ENCODE measurements around the gene IRX2. TPM values are rescaled to one million over a fixed set of nuclear protein-coding genes. Genes with fewer than 3 reads are reported as not detected.

The IRX2 gene
- total RNA-seq, 1 donor from 2014 or later: 19.3 TPM

DNA sequence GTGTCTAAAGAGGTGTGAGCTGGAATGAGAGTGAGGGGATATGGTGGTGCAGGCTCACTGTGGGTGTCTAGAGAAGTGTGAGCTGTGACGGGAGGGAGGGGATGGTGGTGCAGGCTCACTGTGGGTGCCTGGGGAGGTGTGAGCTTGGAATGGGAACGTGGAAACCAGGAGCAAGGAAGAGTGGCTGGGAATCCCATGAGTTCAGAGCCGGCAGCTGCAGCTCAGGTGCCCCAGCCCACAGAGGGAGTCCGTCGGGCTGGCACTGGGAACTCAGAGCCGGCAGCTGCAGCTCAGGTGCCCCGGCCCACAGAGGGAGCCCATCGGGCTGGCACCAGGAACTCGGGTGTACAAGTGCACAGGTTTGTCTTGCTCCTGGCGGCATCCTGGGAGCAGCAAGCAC lies 45.6 kb downstream of the IRX2 start:
- no peak overlapping the region for H3K4me3 ChIP-seq (ENCODE audit: low read depth, low read length)
- no peak for DNase-seq (ENCODE audit: low read depth)
- TF ChIP-seq, protein P1, sequence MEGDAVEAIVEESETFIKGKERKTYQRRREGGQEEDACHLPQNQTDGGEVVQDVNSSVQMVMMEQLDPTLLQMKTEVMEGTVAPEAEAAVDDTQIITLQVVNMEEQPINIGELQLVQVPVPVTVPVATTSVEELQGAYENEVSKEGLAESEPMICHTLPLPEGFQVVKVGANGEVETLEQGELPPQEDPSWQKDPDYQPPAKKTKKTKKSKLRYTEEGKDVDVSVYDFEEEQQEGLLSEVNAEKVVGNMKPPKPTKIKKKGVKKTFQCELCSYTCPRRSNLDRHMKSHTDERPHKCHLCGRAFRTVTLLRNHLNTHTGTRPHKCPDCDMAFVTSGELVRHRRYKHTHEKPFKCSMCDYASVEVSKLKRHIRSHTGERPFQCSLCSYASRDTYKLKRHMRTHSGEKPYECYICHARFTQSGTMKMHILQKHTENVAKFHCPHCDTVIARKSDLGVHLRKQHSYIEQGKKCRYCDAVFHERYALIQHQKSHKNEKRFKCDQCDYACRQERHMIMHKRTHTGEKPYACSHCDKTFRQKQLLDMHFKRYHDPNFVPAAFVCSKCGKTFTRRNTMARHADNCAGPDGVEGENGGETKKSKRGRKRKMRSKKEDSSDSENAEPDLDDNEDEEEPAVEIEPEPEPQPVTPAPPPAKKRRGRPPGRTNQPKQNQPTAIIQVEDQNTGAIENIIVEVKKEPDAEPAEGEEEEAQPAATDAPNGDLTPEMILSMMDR (conservative IDR thresholded peaks at IDR 0.05; ENCODE audit: low read depth, low read length): no peak

DNA sequence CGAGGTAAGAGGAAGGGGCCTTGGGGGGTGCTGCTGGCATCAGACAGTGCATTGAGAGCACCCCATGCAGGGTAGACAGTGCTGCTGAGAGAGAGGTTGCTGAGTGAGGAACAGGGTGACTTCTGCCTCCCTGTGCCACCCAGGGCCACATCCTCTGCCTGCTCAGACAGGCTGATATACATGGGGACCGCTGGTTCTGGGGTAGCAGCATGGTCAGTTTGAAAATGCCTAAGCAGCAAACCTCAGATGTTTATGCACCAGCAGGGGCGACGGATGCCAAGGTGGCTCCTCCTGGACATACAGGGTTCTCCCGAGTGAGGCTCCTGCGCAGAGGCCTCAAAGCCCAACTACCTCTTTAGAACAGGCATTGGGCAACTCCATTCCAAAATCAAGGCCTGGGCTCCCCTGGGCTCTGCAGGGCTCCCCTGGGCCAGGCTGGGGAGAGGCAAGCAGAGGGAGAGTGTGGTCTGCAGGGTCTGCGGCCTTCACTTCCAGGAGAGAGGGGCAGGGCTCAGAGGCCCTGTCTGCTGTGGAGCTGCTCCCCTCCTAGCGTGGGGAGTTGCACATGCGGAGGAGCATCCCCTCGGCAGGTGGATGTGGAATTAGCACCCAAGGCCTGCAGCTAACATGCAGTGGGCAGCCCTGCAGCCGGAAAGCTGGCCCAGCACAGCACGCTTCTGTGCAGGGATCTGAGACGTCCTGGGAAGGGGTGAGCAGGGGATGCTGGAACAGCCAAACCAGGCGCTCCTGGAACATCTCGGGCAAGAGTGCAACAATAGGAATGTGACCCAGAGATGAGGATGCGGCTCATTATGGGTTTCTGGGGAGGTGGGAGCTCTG lies 46.5 kb downstream of the IRX2 start:
- H3K4me3 ChIP-seq (ENCODE audit: low read depth, low read length): no peak overlapping the region

DNA sequence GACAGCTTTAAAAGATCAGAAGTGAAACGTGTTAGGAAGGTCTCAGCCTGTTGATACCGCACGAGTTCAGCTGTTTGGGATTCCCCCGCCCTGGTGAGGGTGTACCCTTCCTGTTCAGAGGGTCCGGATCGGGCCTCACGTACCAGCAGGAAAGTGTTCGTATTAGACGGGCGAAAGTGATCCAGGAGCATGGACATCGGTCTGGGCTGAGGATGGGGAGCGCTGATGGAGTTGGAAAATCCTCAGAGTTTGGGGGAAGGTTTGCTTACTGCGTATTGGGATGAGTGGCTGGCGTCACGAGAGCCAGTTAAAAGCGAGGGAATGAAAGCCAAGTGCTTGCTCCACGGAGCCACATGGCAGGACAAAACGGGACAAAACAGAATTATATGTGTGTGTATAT lies 47.4 kb downstream of the IRX2 start:
- TF ChIP-seq, protein P1 (conservative IDR thresholded peaks at IDR 0.05; ENCODE audit: low read depth, low read length): no peak
- DNase-seq (ENCODE audit: low read depth): no peak
- no peak overlapping the region for H3K4me3 ChIP-seq (ENCODE audit: low read depth, low read length)

More for the DNA sequence above, 46.5 kb downstream of the IRX2 start:
- TF ChIP-seq, protein P1 (conservative IDR thresholded peaks at IDR 0.05; ENCODE audit: low read depth, low read length): no peak
- no peak for DNase-seq (ENCODE audit: low read depth)

DNA sequence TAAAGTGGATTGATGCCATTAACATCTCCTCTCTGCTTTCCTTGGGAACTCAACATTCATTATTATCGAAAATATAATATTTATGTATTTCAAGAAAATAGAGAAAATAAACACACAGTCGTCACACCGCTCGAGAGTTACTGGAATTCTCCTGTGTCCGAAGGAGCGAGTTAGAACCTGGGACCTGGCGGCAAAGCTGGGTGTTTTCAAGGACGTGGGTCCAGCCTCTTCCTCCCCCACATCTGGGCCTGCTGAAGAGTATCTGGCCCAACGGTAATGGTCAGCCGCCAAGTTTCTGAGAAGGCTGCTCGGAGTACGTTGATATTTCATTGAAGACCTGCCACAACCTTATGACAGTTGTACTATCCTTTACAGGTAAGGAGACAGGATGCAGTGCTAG lies 47.9 kb downstream of the IRX2 start:
- no peak overlapping the region for H3K4me3 ChIP-seq (ENCODE audit: low read depth, low read length)
- TF ChIP-seq, protein P1 (conservative IDR thresholded peaks at IDR 0.05; ENCODE audit: low read depth, low read length): no peak
- DNase-seq (ENCODE audit: low read depth): no peak

DNA sequence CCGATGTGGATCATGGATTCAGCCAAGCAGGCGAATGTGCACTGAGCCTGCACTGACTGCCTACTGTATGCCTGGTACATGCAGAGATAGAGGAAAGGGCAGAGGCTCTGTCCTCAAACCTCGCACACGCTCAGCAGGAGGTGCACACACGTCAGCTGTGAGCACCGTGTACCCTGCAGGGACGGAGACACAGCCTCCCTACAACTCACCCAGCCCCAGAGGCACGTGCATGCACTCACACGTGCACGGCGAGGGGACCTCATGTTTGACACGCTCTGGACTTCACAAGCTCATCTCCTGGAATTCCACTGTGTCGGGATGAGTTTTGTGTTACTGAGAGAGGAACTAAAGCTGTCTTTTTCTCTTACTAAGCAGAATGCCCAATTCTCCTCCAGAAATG lies 48.4 kb downstream of the IRX2 start:
- TF ChIP-seq, protein P1 (conservative IDR thresholded peaks at IDR 0.05; ENCODE audit: low read depth, low read length): no peak
- no peak overlapping the region for H3K4me3 ChIP-seq (ENCODE audit: low read depth, low read length)
- no peak for DNase-seq (ENCODE audit: low read depth)

DNA sequence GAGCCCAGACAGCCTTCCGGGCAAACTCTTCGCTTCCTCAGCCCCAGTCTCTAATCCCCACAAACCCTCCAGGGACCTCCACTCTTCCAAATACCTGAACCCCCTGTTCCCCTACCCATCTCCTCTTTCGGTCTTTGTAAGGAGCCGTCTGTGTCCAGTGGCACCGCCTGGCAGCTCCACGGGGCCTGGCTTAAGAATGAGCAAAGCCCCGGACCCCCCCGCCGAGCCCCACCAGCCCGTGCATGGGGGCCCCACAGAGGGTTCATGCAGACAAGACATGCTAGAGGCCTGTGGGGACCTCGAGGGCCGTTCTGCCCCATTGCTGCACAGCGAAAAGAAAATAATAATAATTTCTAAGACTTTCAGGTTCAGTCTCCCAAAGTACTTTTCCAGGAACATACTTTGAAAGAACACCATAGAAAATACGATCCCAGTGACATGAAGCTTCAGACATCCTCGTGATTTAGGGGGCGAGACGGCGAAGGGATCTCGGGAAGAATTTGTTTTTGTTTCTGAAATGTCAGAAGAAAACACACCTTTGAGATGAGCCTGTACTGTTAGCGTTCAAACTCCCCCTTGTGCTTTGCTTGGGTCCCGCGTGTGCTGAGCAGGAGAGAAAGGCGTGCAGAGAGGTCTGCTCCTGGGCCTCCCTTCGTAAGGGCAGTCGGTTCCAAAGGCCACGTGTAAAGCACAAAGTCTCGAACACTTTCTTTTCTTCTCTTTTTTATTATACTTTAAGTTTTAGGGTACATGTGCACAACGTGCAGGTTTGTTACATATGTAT lies 49.2 kb downstream of the IRX2 start:
- DNase-seq (ENCODE audit: low read depth): no peak
- TF ChIP-seq, protein P1 (conservative IDR thresholded peaks at IDR 0.05; ENCODE audit: low read depth, low read length): no peak
- H3K4me3 ChIP-seq (ENCODE audit: low read depth, low read length): no peak overlapping the region
